NCI-H1048 (cell line): ENCODE results near the gene DENND5B.
"Not testable (repeated sequence)": the region's sequence is repeated elsewhere in the genome, so short reads cannot be mapped to it uniquely, and the experiment has no call there.

ENCODE experiments used
- DNase-seq: peaks from one replicate; lab custom pipeline; 2025; lab: John Stamatoyannopoulos, UW

The DENND5B gene

DNA sequence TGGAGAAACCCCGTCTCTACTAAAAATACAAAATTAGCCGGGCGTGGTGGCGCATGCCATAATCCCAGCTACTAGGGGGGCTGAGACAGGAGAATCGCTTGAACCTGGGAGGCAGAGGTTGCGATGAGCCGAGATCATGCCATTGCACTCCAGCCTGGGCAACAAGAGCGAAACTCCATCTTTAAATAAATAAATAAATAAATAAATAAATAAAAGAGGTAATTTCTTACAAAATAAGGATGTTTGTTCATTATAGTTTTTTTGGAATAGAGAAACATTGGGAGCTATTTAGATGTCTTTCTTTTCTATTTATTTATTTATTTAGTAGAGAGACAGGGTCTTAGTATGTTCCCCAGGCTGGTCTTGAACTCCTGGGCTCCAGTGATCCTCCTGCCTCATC is 213.7 kb downstream of the DENND5B start:
- not testable (repeated sequence) for DNase-seq

DNA sequence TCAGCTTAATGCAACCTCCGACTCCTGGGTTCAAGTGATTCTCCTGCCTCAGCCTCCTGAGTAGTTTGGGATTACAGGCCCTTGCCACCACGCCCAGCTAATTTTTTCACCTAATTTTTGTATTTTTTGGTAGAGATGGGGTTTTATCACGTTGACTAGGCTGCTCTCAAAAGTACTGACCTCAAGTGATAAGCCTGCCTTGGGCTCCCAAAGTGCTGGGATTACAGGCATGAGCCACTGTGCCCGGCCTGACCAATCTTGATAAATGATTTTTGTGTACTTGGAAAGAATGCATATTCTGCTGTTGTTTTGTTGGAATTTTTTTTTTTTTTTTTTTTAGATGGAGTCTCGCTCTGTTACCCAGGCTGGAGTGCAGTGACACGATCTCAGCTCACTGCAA is 215.5 kb downstream of the DENND5B start:
- not testable (repeated sequence) for DNase-seq

DNA sequence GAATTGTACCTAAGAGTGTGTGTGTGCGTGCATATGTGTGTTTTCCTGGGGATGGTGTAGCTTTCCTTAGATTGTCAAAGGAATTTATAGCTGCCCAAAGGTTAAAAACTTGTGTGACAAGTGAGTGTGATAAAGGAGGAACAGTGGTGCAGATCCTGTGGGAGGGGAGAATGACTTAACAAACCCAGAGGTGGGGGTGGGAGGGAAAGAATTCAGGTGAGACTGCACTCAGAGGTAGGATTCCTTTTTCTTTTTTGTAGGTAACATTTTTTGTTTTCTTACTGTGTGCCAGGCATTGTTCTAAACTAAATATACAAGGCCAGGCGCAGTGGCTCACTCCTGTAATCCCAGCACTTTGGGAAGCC is 219.7 kb downstream of the DENND5B start:
- DNase-seq: no peak

DNA sequence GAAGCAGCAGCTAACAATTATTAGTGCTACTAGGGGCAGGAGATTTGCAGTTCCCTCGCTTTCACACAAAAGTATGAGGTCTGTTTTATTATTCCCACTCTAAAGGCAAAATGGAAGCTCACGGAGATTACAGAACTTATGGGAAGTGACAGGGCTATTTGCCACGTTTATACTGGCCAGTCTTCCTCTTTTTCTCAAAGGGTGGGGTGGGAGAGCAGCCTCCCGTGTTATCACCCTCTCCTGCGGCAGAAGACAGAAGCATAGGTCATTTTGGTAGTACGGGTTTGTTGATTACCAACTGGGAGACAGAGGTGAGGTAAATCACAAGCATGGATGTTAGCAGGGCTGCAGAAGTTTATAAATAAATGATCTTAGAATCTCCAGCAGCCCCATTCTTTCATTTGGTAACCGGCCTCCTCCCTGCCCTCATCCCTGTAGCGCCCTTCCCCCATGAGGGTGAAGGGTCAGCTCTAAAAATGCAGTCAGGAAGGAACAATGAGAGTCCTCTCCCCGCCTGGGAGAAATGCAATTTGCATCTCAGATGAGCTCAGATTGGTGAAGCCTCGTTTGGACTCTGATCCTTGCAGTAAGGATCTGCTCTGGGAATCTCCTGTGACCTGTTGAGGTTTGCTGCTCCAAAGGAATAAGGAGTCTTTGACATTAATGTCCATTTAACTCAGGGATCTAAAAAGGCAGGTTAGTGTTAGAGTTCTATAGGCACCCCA is 220.2 kb downstream of the DENND5B start:
- DNase-seq: no peak

DNA sequence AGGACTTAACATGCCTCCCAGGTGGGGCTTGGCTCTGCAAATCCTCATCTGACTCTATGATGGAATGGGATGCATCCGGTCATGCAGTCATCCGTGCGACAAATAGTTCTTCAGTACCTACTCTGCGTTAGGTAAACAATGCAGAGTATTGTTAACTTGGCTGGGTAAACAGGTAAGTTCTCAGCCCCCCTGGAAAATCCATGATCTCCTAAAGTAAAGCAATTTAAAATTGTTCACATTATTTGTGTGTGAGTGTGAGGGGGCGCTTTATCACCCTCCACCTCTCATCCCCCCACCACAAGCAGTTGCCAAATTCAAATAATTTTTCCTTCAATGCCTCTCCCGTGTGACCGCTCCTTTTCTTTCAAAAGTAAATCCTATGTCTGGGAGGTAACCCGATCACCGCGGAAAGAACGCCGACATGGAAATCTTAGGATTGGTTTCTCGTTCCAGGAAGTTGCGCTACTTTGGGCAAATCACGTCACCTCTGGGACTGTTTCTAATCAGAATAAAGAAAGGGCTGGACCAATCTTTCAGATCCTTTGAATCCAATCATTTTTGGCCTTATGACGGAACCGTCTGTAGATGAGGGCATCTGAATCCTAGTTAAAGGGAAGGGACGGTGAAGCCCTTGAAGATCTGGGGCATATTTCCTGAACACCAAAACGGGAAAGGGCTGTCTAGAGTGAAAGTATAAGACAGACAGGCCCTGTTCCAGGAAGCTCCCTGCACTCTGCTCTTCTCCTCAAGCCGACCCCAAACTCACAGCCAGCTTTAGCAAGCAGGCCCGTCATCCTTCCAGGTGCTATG is 221.0 kb downstream of the DENND5B start:
- DNase-seq: no peak

DNA sequence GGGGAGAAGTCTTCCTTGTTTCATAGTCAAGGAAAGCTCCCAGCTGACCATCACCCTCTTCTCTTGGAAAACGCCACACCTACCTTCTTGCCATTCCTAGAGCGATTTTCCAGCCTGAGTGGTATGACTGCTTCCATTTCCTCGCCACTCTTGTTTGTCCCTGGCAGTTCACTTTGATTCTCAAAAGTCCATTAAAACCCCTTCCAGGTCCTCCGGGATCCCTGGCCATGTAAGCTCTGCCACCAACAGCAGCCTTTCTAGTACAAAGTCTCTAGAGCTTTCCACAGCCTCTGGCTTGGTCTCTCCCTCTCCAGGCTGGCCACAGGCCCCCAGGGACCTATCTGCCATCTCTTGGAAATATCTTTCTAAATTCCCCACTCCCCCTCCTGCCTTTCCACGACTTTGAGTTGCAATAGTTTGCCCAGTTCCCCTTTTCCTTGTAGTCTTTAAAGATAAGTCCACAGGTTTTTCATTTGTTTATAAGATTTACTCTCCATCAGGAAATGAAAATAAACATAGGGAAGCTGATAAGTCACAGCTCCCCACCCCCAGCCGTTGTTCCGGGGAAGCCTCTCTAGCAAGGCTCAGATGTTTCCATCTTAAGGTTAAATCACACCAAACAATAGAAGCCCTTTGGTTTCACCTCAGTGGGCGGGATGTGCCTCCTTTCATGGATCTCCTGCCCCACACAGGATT is 222.1 kb downstream of the DENND5B start:
- no peak for DNase-seq

DNA sequence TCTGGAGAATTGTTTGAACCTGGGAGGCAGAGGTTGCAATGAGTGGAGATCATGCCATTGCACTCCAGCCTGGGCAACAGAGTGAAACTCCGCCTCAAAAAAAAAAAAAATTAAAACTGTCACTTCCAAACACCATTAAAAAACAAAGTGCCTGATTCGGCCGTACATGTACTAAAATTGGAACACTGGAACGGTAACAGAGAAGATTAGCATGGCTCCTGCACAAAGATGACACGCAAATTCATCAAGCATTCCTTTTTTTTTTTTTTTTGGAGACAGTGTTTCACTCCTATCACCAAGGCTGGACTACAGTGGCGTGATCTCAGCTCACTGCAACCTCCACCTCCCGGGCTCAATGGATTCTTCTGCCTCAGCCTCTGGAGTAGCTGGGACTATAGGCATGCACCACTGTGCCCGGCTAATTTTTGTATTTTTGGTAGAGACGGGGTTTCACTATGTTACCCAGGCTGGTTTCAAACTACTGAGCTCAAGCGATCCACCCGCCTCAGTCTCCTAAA is 224.8 kb downstream of the DENND5B start:
- no peak for DNase-seq

DNA sequence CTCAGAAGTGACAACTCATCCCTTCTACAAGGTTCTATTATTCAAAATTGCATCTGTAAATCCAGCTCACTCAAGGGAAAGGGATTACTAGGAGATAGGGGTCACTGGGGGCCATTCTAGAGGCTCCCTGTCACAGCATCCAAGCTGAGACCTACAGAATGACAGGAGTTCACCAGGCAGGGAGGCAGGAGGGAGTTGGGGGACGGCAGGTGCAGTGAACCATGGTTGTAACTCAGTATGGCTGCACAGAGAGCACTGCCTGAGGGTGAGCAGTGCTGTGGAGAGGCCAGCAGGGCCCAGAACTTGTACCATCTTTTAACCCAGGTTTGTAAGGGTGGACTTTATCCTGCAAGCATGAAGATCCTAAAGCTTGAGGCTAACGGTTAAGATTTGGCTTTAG is 227.1 kb downstream of the DENND5B start:
- DNase-seq: no peak

DNA sequence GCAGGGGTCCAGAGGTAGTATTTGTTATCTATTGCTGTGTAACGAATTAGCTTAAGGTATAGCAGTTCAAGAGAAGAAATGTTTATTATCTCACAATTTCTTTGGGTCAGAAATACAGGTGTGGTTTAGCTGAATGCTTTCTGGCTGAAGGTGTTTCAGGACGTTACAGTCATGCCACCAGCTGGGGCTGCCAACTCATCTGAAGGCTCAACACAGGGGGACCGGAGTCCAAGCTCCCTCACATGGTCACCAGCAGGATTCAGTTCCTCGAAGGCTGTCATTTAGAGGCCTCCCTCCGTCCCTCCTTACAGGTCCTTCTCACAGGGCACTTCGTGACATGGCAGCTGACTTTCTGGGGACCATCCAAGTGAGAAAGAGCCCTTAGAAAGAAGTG is 227.5 kb downstream of the DENND5B start:
- no peak for DNase-seq

DNA sequence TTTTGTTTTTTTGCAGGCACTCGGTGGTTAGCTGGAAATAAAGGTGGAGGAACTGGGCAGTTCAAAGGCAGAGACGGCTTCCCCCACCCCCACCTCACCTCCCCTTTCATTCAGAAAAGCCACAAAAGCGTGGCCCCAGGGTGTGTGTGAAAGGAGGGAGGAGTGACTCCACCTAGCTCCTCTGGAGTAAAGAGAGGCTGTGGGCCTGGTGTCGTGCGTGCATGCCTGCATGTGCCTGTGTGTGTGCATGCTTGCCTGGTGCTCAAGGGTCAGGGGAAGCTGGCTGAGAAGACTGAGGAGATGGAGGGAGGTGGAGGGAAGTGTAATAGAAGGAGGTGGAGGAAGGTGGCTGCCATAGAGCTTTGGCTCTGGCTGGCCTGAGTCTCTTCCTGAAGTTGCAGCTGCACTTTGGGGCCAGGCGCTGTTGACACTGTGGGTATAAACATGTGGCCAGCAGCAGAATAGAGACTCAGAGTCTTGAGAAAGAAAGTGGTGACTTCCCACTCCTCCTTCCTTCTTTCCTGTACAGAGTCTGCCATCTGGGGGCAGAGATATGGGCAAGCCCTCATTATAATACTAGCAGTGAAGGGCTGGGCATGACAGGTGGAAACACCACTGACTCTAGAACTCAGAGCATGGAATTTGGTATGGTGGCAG is 228.0 kb downstream of the DENND5B start:
- DNase-seq: no peak

DNA sequence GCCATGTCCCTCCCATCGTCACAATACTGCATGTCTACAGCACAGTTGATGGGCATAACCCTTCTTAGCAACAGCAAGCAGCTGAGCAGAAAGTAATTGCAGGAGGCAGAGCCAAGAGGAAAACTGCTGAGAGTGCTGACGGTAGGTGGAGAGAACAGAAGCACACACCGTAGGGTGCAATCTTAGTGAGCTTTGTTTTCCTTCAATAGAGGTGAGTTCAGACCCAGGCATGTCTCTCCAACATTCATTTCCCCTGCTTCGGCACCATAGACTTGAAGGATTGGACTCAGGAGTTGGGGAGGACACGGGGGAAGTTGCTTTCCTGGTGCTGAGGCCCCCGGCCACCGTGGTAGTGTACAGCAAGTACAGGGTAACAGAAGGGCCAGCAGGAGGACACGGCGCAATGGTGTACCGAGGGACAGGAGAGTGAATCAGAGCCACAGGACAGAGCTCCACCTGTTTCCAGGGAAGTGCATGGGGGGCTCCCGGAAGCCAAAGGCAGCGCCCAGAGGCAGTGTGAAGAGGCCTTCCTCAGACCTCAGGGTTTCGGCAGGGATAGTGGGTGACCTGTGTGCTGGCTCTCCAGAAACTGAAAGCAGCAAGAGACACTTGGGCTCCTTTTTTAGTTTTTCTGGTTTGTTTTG is 228.7 kb downstream of the DENND5B start:
- DNase-seq: no peak

DNA sequence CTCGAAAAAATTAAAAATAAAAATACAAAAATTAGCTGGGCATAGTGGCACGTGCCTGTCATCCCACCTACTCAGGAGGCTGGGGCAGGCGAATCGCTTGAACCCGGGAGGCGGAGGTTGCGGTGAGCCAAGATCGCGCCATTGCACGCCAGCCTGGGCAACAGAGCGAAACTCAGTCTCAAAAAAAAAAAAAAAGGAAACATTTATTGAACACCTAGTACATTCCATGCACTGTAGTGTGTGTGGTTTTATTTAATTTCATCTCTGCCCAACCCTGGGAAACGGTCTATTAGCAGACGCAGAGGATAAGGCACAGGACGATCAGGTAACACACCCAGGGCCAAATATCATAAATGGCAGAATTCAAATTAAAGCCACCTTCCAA is 229.2 kb downstream of the DENND5B start:
- no peak for DNase-seq

DNA sequence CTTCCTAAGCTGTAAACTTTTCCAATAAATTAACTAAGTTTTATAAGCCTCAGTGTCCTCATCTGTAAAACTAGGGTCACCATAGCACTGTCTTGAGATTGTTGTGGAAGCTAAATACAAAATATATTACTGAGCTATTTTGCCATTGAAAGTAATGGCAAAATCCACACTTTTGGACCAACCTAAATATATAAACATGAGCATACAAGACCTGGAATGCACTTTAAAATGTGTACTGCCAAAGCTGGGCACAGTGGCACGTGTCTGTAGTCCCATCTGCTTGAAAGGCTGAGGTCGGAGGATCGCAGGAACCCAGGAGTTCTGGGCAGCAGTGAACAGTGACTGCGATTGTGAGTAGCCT is 235.2 kb downstream of the DENND5B start:
- DNase-seq: no peak

DNA sequence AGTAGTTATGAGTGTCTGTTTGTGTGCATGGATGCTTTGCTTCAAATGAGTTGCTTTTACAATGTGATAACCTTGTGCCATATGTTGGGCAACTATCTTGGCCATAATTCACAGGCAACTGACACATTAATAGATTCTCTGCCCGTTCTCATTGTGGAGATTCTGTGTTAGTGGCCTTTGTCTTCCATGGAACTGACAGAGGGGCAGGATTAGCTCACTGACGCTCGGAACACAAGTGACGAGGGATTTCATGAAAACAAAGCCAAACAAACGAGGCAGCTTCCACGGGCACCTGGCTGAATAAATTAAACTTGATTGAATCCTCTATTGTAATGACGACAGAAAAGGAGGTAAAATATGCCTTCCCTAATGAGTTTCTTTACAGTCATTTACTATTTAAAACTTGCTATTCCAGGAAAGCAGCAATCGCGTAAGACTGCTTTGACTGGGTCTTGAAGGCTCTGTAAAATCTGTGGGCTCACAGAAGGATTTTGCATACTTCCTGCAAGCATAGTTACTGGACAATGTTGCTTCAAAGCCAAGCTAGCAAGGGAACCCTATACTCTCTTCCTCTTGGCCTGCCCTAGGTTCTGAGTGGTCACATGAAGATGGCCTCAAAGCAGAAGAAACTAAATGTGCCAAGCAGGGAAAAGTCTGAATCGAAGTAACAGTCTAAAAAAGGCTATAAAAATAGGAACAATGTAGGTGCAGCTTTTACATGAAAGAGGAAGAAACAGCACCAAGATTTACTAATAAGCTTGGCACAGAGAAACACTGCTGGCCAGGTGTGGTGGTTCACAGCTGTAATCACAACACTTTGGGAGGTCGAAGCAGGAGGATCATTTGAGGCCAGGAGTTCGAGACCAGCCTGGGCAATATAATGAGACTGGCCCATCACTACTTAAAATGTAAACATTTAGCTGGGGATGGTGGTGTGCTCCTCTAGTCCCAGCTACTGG is 236.9 kb downstream of the DENND5B start:
- no peak for DNase-seq

DNA sequence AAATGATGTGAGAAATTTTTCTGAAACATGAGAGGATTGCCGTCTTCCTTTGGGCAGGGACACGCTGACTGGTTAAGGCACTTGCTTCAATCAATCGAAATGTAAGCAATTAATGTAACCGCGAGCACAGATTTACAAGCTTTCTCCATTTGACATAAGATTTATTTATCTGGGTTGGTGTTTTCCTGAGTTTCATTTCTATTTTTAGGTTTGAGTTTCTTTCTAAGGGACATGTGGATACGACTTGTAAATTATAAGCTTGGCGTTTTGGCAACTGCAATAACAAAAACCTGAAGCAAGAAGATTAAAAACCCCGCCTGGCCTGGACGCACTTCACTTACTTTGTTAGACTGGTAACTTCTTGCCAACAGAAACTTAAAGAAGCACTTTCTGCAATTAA is 244.7 kb downstream of the DENND5B start:
- no peak for DNase-seq

DNA sequence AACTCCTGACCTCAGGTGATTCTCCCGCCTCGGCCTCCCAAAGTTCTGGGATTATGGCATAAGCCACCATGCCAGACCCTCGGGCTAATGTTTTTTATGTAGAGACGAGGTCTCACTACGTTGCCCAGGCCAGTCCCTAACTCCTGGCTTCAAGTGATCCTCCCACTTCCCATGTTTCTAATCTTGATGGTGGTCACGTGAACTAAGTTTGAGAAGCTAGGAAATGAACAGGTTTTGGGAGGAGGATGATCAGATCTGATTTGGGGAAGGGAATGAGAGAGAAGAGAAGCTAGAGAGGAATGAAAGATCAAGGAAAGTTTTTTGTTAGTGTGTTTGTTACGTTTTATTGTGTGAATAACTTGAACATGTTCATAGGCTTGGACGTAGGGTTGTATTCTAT is 247.8 kb downstream of the DENND5B start:
- DNase-seq: no peak

DNA sequence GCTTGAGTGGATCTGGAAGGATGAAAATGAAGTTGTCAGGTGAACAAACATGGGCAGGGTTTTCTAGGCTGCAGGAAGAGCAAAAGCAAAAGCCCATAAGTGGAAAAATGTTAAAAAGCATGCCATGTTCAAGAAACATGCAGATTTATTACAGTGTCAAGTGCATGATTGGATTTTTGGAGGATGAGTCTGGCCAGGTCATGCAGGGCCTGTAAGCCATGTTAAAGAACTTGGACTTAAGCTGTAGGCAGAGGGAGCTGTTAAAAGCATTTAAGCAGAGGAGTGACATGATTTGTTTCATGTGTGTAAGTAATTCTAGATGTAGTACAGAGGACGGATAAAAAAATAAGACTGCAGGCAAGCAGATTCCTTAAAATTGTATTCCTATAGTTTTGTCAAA is 248.7 kb downstream of the DENND5B start:
- DNase-seq: no peak

DNA sequence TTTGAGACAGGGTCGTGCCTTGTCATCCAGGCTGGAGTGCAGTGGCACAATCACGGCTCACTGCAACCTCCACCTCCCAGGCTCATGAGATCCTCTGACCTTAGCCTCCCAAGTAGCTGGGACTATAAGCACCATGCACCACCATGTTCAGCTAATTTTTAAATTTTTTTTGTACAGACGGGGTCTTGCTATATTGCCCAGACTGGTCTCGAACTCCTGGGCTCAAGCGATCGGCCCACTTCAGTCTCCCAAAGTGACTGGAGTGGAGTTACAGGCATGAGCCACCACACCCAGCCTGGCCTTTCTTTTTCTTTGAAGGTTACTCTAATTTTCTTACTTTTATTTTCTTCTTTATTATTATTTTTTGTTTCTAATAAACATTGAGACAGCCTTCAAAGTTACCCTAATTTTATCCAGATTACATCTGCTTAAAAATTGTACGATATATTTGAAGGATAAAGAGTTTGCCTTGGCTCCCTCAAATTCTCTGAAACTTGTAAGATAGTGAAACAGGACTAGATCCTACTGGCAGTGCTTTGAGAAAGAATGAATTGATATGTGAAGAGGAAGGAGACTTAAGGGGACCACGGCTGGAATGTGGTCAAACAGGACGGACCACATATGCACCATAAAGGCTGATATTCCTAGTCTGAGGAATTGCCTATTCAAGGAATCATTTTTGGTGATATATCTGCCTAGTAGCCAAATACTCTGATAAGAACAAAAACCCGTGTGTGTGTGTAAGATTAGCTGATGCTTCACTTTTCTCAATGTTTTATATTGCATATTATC is 250.9 kb downstream of the DENND5B start:
- no peak for DNase-seq

DNA sequence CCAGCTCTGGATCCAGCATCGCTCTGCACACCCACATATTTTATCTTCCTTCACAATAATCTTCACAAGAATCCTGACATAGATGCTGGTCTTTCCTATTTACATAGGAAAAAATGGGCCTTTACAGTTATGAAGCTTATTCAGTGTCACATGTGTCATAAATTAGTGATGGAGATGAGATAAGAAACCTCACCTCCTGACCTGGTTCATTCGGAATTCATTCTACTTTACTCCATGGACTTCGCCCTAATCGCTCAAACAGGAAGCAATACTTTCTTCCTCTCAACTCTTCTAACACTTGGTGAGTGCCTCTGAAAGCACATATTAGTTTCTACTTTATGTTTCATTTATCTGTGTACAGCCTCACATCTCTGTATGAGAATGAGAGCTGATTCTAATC is 253.0 kb downstream of the DENND5B start:
- no peak for DNase-seq
